ENCODE measurements around the gene GMPPA. TPM values are rescaled to one million over a fixed set of nuclear protein-coding genes. Genes with fewer than 3 reads are reported as not detected.

GMPPA gene
- total RNA-seq, 1 experiment from 2014 or later: 32.0 TPM

- Histone ChIP-seq H3K23ac (ENCODE audit: insufficient read length, low read depth, low read length) (no peak overlapping the region), H2BK15ac (ENCODE audit: low read depth, low read length) (no peak overlapping the region), H2AK5ac (ENCODE audit: insufficient read length, low read length) (no peak overlapping the region), H3K27me3 (ENCODE audit: insufficient read depth, low read length) (no peaks in the 10 kb centered on the region; the same call in 1 of the 2 replicates), H4K91ac (ENCODE audit: insufficient read length, low read depth, low read length) (no peak overlapping the region), H3K23me2 (ENCODE audit: insufficient read length, low read depth, low read length, poor library complexity, severe bottlenecking) (peaks cover 7% of the 10 kb centered on the region), H3K4me2 (ENCODE audit: insufficient read depth, insufficient read length, low read length) (no peak overlapping the region), H3K18ac (ENCODE audit: insufficient read length, low read depth, low read length) (no peak overlapping the region), H2AFZ (ENCODE audit: low read length) (no peak overlapping the region), H4K20me1 (ENCODE audit: control insufficient read depth, insufficient read depth, insufficient read length) (no peaks in the 10 kb centered on the region), H2BK12ac (ENCODE audit: insufficient read length, low read depth, low read length) (no peak overlapping the region), H3K4ac (ENCODE audit: low read depth, low read length) (no peak overlapping the region), H4K5ac (ENCODE audit: insufficient read length, low read depth, low read length) (no peak overlapping the region), H3K4me1 (ENCODE audit: insufficient read depth, low read length) (peaks cover 3% of the 10 kb centered on the region; the same call in 1 of the 2 replicates), H4K8ac (replicated peaks; ENCODE audit: insufficient read length, low read depth, low read length) (no peak overlapping the region), H3K9ac (ENCODE audit: extremely low read depth, insufficient read length, low read length) (no peak overlapping the region), H3K9me3 (ENCODE audit: control insufficient read depth, low read depth, low read length) (no peaks in the 10 kb centered on the region), H2BK20ac (ENCODE audit: low read depth, low read length, poor library complexity, severe bottlenecking) (no peak overlapping the region), H3T11ph (ENCODE audit: low read length) (no peak overlapping the region), H3K56ac (ENCODE audit: insufficient read length, low read depth, low read length) (no peak overlapping the region), H3K79me2 (ENCODE audit: insufficient read depth, low read length) (no peaks in the 10 kb centered on the region), H2BK5ac (ENCODE audit: insufficient read length, low read length) (no peak overlapping the region), H3K27ac (ENCODE audit: insufficient read length, low read depth, low read length) (no peak overlapping the region), H2BK120ac (ENCODE audit: low read depth, low read length, poor library complexity, severe bottlenecking) (no peak overlapping the region), H3K14ac (ENCODE audit: insufficient read depth, low read length) (no peak overlapping the region), H3K79me1 (ENCODE audit: insufficient read depth, low read depth, low read length, poor library complexity, severe bottlenecking) (no peaks in the 10 kb centered on the region)
- Mint-ChIP-seq H3K27ac (no peak overlapping the region), H3K27me3 (ENCODE audit: low read depth) (peaks cover 63% of the 10 kb centered on the region), H3K36me3 (ENCODE audit: insufficient read depth in 1 of 3, low read depth in 3 of 3) (no peaks in the 10 kb centered on the region), H3K9me3 (no peaks in the 10 kb centered on the region; a peak in 1 of 5 replicates), H3K4me3 (no peak overlapping the region), H3K4me1 (peaks cover 46 to 58% of the 10 kb centered on the region in 2 experiments)
- WGBS (ENCODE audit: extremely low coverage, insufficient read length, low lambda C conversion rate): no CpG with 5 or more reads among the region's 11 CpGs
- no peak for DNase-seq
- no peak for TF ChIP-seq CTCF (conservative IDR thresholded peaks at IDR 0.05)
Measured at GRCh38 chr2:219526320-219527075, 27.8 kb downstream of the GMPPA start.
